MM.1S (cell line): ENCODE measurements around the gene PCDH9.

ENCODE experiments used
- EZH2 ChIP-seq: fragments of 300-600 bp; sonication (generic); optimal IDR thresholded peaks from 2 replicates; pipeline ENCODE3; 2017; ENCODE audit warnings: low read depth, mild to moderate bottlenecking, antibody characterized with exemption, low read length, mixed read lengths
- EZH2phosphoT487 ChIP-seq: fragments of 300-600 bp; sonication (generic); IDR thresholded peaks from 2 replicates; pipeline ENCODE4 v1.6.1; 2018; ENCODE audit warnings: antibody characterized with exemption, low read length
- TF ChIP-seq, protein P1 (sequence below): fragments of 300-600 bp; sonication (generic); IDR thresholded peaks from 2 replicates; pipeline ENCODE4 v1.5.1; 2016; ENCODE audit warnings: antibody characterized with exemption, low read length, mixed read lengths

DNA sequence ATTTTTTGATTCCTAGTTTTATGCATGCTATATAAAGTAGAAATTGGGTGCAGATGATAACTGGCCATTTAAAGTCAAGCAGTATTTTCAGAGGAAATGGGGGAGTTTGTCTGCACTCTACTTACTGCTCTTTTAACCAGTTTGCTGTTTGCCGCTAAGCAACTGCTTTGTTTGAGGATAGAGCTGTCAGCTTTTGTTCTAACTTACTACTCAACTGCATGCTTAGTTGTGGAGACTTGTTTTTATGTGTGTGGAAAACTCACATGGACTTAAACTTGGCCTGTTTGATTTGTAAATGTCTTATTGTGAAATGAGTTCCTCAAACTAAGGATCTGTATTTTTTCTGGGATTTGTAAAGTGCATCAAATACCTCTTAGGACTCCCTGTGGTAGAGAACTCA is 591.1 kb downstream of the PCDH9 start:
- TF ChIP-seq EZH2phosphoT487 = no peak
- TF ChIP-seq, protein P1, sequence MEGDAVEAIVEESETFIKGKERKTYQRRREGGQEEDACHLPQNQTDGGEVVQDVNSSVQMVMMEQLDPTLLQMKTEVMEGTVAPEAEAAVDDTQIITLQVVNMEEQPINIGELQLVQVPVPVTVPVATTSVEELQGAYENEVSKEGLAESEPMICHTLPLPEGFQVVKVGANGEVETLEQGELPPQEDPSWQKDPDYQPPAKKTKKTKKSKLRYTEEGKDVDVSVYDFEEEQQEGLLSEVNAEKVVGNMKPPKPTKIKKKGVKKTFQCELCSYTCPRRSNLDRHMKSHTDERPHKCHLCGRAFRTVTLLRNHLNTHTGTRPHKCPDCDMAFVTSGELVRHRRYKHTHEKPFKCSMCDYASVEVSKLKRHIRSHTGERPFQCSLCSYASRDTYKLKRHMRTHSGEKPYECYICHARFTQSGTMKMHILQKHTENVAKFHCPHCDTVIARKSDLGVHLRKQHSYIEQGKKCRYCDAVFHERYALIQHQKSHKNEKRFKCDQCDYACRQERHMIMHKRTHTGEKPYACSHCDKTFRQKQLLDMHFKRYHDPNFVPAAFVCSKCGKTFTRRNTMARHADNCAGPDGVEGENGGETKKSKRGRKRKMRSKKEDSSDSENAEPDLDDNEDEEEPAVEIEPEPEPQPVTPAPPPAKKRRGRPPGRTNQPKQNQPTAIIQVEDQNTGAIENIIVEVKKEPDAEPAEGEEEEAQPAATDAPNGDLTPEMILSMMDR = no peak
- no peak for TF ChIP-seq EZH2
